Left ventricle myocardium inferior (tissue), 1 donor: ENCODE measurements around the gene PLXND1. TPM values are rescaled to one million over a fixed set of nuclear protein-coding genes. Genes with fewer than 3 reads are reported as not detected.
A peak's percentile ranks its signal among the peaks of the same experiment; 100 is the strongest.

Source experiments
- DNase-seq: peaks from one replicate; pipeline ENCODE4 v3.0.0-alpha.2; 2020
- H3K27ac ChIP-seq: fragments of 200-600 bp; replicated peaks from 2 replicates; pipeline ENCODE4 v1.8.0; 2021
- H3K27me3 ChIP-seq: fragments of 200-600 bp; 2 replicates; pipeline ENCODE4 v1.8.0; 2021; ENCODE audit warnings: low read depth
- H3K36me3 ChIP-seq: fragments of 200-600 bp; 2 replicates; pipeline ENCODE4 v1.8.0; 2021
- H3K4me1 ChIP-seq: fragments of 200-600 bp; 2 replicates; pipeline ENCODE4 v1.8.0; 2021
- H3K4me3 ChIP-seq: fragments of 200-600 bp; 2 replicates; pipeline ENCODE4 v1.8.0; 2021; ENCODE audit warnings: mild to moderate bottlenecking, moderate library complexity
- H3K9me3 ChIP-seq: fragments of 200-600 bp; replicated peaks from 2 replicates; pipeline ENCODE4 v1.8.0; 2021
- CTCF ChIP-seq: fragments of 200-600 bp; IDR thresholded peaks from 2 replicates; pipeline ENCODE4 v1.8.0; 2021; ENCODE audit warnings: antibody characterized with exemption, mild to moderate bottlenecking, borderline replicate concordance
- intact Hi-C: fragments of 100-400 bp; cut with micrococcal nuclease; formaldehyde crosslinking; loops from one replicate; pipeline ENCODE4 v1.11.0; 2022
- total RNA-seq: library from RNA; stranded (reverse); fragmentation: NEBNext Ultra II Directional; extraction: Animal tissue kit (Norgen Biotek cat#: 25700); gene quantifications from one replicate; pipeline ENCODE4 v1.2.1, GENCODE V29; 2021
- donor health status: DM: no; HTN: yes; CAD: no; lungs with severe emphysema.

The PLXND1 gene
- total RNA-seq, 1 donor from 2014 or later: 45.5 TPM

- Histone ChIP-seq H3K36me3 (peaks cover 79% of the 10 kb centered on the region), H3K4me3 (peak overlapping the region; percentile 36), H3K9me3 (no peaks in the 10 kb centered on the region), H3K27ac (peak overlapping the region; percentile 93), H3K27me3 (no peaks in the 10 kb centered on the region), H3K4me1 (peaks cover 100% of the 10 kb centered on the region)
- intact Hi-C loops: no loop called here
- no peak for TF ChIP-seq CTCF
- no peak for DNase-seq
Measured at GRCh38 chr3:129561619-129562248, 44.7 kb downstream of the PLXND1 start.

GRCh38 chr3:129560911-129561594 is 45.4 kb downstream of the PLXND1 start:
- Histone ChIP-seq H3K27ac (peak overlapping the region; percentile 93), H3K4me3 (peak overlapping the region; percentile 36), H3K27me3 (no peaks in the 10 kb centered on the region), H3K9me3 (no peaks in the 10 kb centered on the region), H3K36me3 (peaks cover 79% of the 10 kb centered on the region), H3K4me1 (peaks cover 99% of the 10 kb centered on the region)
- no peak for TF ChIP-seq CTCF
- peak; percentile 88 for DNase-seq
- intact Hi-C loops: no loop called here

- Histone ChIP-seq H3K4me1 (peaks cover 99% of the 10 kb centered on the region), H3K36me3 (peaks cover 75% of the 10 kb centered on the region), H3K27ac (peak overlapping the region; percentile 93), H3K4me3 (peak overlapping the region; percentile 36), H3K27me3 (no peaks in the 10 kb centered on the region), H3K9me3 (no peaks in the 10 kb centered on the region)
- intact Hi-C loops: no loop called here
- TF ChIP-seq CTCF: no peak
- peak; percentile 60 for DNase-seq
Measured at GRCh38 chr3:129560269-129560787, 46.1 kb downstream of the PLXND1 start.

- Histone ChIP-seq H3K27me3 (no peaks in the 10 kb centered on the region), H3K36me3 (peaks cover 68% of the 10 kb centered on the region), H3K4me3 (no peak overlapping the region), H3K9me3 (no peaks in the 10 kb centered on the region), H3K4me1 (peaks cover 99% of the 10 kb centered on the region), H3K27ac (peak overlapping the region; percentile 93)
- TF ChIP-seq CTCF: no peak
- no peak for DNase-seq
- intact Hi-C loops: loop anchor here (10.0 kb wide), 1 partner anchor 55 kb away; no protein-coding TSS in a partner anchor
Measured at GRCh38 chr3:129559565-129560079, 46.9 kb downstream of the PLXND1 start.

GRCh38 chr3:129558772-129559564 is 47.5 kb downstream of the PLXND1 start:
- no peak for TF ChIP-seq CTCF
- no peaks in the 10 kb centered on the region for H3K27me3 ChIP-seq
- H3K4me1 ChIP-seq: peaks cover 99% of the 10 kb centered on the region
- DNase-seq: no peak
- no peaks in the 10 kb centered on the region for H3K9me3 ChIP-seq
- H3K27ac ChIP-seq: peak overlapping the region; percentile 93
- intact Hi-C loops: loop anchor here (10.0 kb wide), 1 partner anchor 54 kb away; no protein-coding TSS in a partner anchor
- no peak overlapping the region for H3K4me3 ChIP-seq
- H3K36me3 ChIP-seq: peaks cover 63% of the 10 kb centered on the region
